ENCODE data around the gene TP73.

The TP73 gene

GRCh38 chr1:3636080-3636479 is 16.2 kb upstream of the TP73 start:
- DNase-seq = no peak

GRCh38 chr1:3636531-3636930 is 15.8 kb upstream of the TP73 start:
- DNase-seq = no peak

- DNase-seq = no peak
Observed at GRCh38 chr1:3638027-3638426, 14.3 kb upstream of the TP73 start.

- no peak for DNase-seq
Observed at GRCh38 chr1:3638676-3639075, 13.6 kb upstream of the TP73 start.

GRCh38 chr1:3639397-3639911 is 12.9 kb upstream of the TP73 start:
- DNase-seq = no peak

GRCh38 chr1:3640121-3640837 is 12.0 kb upstream of the TP73 start:
- no peak for DNase-seq

- DNase-seq = no peak
Observed at GRCh38 chr1:3641046-3641760, 11.1 kb upstream of the TP73 start.

- no peak for DNase-seq
Observed at GRCh38 chr1:3641816-3642215, 10.5 kb upstream of the TP73 start.

GRCh38 chr1:3642919-3643675 is 9.2 kb upstream of the TP73 start:
- no peak for DNase-seq

- DNase-seq = no peak
Observed at GRCh38 chr1:3644273-3644672, 8.0 kb upstream of the TP73 start.

- DNase-seq = no peak
Observed at GRCh38 chr1:3645247-3645646, 7.1 kb upstream of the TP73 start.

- no peak for DNase-seq
Observed at GRCh38 chr1:3645666-3646355, 6.5 kb upstream of the TP73 start.

GRCh38 chr1:3646596-3646995 is 5.7 kb upstream of the TP73 start:
- no peak for DNase-seq

GRCh38 chr1:3649342-3650247 is 2.7 kb upstream of the TP73 start, which contains the start of gene WRAP73:
Gene WRAP73 (minus strand): TSS chr1:3650103. CDS start chr1:3649999, 104 bp downstream.
- DNase-seq = peak; percentile 82

- DNase-seq = no peak
Observed at GRCh38 chr1:3650248-3651025, 1.9 kb upstream of the TP73 start.

- DNase-seq = no peak
Observed at GRCh38 chr1:3651026-3651929, 1.0 kb upstream of the TP73 start.

- no peak for DNase-seq
Observed at GRCh38 chr1:3652548-3653285, 401 bp downstream of the TP73 start.

- DNase-seq = no peak
Observed at GRCh38 chr1:3653286-3653618, 936 bp downstream of the TP73 start.

GRCh38 chr1:3654549-3655281 is 2.4 kb downstream of the TP73 start:
- DNase-seq = no peak

Data from NCI-H1694 (cell line).